ENCODE results near the gene SMIM41.
A peak's percentile ranks its signal among the peaks of the same experiment; 100 is the strongest.
"Not testable (repeated sequence)": the region's sequence is repeated elsewhere in the genome, so short reads cannot be mapped to it uniquely, and the experiment has no call there.

The SMIM41 gene

DNA sequence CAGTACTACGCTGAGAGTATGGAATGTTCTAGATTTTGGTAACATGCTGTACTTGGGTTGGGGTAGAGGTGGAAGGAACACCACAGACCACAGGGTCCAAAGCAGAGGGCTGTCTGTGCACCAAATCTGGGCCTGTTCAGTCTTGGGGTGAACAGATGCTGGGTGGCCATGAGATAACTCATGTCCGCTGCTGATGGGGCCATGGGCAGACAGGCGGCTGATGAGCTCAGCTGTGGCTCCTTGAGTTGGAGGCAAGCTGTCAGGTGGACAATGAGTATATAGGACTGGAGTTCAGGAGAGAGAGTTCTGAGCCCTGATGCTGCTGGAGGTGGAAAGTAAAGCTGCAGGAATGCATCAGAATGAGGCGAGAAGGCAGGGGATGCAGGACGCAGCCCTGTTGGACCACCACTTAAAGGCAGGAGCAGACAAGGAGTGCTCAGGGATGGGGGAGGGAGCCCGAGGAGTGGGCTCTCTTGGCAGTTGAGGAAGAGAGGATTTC, 6.2 kb downstream of the SMIM41 start:
- no peak for DNase-seq (ENCODE audit: low read depth)

DNA sequence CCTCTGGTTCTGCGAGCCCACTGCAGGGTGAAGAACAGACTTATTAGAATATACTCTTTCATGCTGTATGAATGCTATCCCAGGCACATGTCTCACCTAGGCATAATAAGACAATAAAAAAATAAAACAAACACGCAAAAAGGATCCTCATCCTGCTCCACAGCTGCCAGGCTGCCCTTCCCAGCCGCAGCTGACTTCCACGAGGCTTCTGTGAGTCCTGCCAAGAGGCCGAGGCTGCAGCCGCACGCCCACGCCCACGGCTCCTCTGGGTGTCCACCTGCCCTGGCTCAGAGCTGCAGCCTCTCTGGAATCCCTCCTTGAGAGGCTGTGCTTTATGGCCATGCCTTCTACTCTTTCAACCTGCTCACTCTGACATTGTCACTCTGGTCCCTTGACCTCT, 6.9 kb downstream of the SMIM41 start:
- DNase-seq (ENCODE audit: low read depth): no peak

DNA sequence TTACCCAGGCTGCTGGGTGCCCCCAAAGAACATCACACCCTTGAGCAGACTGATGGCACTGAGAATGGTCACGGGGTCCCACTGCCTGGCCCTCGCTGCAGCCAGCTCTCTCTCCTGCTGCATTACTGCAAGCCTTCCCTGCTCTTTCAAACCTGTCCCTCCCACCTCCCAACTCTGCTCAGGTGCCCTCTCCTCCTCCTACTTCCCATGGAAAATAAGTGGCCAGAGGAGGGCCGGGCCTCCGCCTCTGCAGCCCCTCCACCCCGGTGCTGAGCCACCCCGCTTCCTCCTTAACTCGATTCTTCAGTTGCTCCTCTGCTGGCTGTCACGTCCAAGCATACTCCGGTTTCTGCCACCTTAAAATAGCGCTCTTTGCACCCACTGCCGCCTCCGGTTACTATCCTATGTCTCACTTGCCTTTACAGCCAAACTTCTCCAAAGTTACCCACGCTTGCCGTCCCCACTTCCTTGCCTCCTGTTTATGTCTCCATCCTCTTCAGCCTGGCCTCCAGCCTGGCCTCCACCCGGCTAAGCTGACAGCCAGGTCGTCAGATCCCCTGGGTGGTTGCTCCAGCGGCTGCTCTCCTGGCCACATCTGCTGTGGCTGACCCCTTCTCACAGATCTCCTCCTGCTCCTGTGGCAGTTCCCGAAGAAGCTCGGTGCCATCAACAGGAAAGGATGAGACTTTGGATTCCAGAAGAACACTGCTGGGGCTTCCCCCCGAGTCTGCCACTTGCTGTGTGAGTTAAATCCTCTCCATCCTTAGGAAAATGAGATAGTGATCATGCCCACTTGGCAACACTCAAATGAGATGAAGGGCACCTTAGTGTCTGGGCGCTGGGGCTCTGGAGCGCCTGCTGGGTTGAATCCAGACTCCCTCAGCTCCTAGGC, 7.7 kb downstream of the SMIM41 start:
- DNase-seq (ENCODE audit: low read depth): no peak

DNA sequence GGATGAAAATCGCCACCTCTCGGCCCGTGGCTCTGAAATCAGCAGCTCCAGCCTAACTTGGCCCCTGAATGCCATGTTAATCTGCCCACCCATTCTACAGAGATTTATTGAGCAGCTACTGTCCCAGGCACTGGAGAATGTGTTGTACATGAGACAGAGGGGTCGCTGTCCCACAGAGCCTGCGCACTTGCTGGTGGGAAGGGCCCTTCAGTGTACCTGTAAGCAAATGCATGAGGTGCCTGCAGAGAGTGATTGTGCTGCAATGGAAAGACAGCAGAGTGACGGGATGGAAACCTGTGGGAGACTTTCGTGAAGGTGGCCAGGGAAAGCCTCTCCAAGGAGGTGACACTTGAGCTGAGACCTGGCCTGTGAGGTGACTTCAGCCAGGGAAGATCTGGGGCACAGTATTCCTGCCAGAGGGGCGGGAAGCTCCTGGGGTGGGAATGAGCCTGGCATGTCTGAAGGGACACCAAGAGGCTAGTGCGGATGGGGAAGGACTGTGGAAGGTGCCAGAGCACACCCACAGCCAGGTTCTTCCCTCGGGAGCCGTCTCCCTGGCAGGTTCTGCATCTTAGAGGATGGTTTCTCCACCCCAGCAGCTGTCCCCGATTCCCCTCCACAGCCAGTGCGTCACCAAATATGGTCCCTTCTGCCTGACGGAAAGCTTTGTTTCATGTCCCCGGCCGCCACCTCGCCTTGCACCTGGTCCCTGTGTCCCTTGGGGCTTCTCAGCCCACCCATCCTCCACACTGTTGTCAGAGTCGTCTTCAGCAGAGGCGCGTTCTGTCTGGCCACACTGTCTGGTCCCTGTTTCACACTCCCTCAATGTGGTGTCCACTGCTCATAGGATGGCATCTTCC, 8.7 kb downstream of the SMIM41 start:
- no peak for DNase-seq (ENCODE audit: low read depth)

DNA sequence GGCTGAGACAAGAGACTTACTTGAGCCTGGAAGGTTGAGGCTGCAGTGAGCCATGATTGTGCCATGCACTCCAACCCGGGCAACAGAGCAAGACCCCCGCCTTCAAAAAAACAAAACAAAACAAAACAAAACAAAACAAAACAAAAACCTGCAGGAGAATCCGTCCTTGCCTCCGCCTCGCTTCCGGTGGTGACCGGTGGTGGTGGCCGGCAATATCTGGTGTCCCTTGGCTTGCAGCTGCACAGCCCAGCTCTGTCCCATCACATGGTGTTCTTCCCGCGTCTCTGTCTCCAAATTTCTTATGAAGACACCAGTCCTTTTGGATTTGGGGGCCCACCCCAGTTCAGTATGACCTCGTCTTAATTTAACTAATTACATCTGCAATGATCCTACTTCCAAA, 10.0 kb downstream of the SMIM41 start:
- no peak for DNase-seq (ENCODE audit: low read depth)

DNA sequence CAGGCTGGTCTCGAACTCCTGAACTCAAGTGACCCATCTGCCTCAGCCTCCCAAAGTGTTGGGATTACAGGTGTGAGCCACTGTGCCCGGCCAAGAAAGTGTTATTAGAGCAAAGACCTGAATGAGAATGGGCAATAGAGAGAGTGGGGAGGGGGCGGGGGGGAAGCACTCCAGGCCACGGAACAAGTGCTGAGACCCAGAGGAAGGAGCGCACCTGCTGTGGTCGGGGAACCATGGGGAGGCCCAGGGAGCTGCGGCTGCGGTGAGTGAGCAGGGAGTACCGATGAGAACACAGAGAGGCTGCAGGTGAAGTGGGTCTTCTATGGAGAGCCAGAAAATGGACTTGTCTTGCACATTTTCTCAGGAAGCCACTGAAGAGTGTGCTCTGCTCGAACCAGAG, 10.8 kb downstream of the SMIM41 start:
- DNase-seq (ENCODE audit: low read depth): no peak

DNA sequence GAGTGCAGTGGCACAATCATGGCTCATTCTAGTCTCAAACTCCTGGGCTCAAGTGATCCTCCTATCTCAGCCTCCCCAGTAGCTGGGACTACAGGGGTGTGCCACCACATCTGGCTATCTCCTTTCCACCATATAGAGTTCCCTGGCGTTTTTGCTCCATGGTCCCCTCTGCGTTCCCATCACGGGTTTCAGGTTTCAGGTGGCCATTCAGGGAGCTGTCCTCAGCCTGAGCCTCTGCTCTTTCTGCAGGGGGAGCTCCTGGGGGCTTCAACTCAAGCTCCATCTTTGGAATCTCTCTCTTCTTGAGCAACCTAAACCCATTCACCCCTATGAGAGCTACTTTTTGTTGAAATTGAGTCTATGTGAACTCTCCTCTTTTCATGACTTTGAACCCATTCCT, 11.6 kb downstream of the SMIM41 start:
- DNase-seq (ENCODE audit: low read depth): no peak

DNA sequence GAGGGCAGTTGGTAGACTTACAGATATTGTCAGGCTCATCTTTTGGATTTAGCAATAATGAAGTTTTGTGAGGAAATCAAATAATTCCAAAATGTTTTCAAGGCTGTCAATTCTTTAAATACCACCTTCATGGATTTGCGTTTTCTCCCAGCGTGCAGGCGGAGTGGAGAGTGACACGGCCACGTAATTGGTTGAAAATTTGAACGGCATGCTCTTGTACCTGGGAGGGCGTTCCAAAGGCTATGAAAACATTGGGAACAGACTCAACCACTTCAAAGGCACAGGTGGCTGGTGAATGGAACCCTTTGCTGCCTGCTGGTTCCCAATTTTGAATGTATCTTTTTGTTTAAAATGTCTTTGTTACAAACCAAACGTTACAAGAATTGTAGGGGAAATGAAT, 12.4 kb downstream of the SMIM41 start:
- DNase-seq (ENCODE audit: low read depth): no peak

DNA sequence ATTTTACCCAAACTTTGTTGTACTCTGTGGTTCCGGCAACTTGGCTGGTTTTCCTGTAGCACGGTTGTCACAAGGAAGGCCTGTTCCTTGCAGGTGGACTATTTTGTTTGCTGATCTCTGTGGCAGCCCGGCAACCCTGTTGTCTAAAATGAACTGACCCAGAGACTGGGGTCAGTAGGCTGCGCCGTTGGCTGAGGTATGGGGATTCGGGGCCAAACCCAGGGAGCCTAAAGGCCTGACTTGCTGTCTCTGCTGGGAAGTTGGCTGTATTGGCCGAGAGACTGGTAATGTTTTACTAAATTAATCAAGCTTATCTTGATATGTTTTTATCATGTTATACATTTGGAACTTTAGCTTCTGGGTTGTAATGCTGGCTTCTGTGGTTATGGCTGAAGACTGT, 13.8 kb downstream of the SMIM41 start:
- no peak for DNase-seq (ENCODE audit: low read depth)

DNA sequence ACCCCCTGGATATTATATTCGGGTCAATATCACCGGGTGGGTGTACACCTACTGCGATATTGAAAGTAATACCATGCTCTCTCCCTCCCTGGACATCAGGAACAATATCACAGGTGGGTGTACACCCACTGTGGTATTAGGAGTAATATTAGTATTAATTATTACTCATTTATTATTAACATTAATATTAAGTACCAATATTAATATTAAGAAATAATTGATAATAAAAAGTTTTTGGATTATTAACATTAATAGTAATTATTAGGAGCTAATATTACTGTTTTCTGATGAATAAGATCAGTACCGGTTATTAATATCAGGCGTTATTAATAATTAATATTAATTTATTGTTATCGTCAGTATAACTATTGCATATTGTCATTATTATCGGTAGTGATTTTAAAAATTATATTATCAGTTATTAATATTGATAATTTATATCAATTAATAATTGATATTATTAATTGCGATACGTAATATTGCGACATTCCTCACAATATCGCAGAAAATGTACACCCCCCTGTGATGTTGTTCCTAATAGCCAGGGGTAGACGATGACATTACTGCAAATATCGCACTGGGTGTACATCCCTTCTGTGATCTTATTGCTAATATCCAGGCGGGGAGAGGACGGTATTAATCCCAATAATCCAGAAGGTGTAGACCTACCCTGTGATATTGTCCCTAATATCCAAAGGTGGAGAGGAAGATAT, 17.0 kb downstream of the SMIM41 start:
- no peak for DNase-seq (ENCODE audit: low read depth)

DNA sequence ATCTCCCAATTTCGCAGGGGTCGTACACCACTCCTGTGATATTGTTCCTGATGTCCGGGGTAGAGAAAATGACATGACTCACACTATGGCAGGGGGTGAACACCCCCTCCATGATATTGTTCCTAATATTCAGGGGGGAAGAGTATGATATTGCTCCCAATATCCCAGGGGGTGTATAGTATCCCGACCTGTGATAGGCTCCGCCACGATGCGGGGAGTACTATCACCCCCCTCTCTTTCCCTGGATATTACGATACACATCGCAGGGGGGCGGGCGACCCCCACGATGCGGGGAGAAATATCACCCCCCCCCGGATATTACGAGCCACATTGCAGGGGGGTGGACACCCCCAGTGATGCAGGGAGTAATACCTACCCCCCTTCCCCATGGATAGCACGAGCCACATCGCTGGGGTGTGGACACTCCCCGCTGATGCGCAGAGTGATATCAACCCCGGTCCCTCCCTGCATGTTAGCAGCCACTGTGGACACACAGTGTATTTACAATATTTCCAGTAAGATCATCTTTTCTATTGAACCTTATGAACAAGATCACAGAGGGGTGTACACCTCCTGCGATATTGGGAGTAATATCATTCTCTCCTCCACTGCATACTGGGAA, 17.7 kb downstream of the SMIM41 start:
- DNase-seq (ENCODE audit: low read depth): no peak

DNA sequence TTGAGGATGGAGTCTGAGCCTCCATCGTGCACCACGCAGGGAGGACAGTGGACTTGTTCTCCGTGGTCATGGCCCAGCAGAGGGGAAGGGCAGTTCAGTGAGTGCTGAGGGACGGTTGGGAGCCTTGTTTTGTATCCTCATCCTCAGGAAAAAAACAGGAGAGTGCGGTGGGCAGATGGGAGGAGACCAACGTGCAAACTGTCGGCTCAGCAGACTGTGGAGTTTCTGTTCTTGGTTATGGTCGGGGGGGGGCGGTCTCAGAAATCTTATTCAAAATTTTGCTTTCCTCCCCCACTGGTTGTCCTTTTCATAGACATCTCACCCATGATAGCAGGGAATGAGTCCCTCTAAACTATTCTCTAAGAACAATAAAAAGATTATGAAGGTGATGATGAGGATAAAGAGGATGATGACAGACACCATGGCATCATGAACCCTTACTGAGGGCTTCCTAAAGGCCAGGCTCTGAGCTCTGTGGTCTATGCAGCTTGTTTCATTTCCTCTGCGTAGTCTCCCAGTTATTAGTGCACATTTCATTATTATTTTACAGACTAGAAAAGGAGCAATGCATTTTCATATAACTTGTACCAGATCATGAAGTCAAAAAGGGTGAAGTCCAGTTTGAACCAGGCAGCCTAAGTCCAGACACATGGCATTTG, 25.1 kb downstream of the SMIM41 start:
- not testable (repeated sequence) for DNase-seq (ENCODE audit: low read depth)

DNA sequence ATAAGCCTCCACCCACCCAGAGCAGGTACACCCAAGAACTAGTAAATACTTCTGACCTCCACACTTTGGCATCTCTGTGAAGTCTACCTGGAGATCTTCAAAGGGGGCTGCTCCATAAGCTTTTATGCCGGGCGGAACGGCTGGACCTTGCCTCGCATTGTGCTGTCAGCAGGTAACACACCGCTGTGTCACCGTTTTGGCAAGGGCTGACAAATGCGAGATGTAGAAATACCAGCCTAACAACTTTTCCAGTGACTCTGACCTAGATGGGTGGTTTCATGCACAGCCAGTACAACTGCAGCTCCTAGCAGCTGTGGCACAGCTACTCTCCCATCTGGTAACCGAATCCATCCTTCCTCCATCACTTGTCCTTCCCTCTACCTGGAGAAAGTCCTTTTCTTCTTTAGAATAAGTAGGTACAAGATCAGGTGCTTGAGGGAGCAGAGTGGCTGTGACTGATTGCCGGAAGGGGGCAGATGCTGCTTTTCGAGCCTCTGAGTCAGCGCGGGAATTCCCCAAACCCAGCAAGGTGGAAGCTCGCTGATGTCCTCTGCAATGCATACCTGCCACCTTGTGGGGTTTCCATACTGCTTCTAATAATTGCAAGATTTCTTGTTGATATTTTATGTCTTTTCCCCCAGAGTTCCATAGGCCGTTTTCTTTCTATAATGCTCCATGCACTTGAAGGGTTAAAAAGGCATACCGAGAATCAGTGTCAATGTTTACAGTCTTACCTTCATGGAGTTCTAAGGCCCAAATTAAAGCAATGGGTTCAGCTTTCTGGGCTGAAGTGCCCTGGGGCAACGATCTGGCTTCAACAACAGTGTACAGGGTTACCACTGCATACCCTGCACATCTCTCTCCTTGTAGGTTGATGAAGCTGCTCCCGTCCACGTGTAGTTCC, 37.0 kb downstream of the SMIM41 start:
- DNase-seq (ENCODE audit: low read depth): peak; percentile 40

DNA sequence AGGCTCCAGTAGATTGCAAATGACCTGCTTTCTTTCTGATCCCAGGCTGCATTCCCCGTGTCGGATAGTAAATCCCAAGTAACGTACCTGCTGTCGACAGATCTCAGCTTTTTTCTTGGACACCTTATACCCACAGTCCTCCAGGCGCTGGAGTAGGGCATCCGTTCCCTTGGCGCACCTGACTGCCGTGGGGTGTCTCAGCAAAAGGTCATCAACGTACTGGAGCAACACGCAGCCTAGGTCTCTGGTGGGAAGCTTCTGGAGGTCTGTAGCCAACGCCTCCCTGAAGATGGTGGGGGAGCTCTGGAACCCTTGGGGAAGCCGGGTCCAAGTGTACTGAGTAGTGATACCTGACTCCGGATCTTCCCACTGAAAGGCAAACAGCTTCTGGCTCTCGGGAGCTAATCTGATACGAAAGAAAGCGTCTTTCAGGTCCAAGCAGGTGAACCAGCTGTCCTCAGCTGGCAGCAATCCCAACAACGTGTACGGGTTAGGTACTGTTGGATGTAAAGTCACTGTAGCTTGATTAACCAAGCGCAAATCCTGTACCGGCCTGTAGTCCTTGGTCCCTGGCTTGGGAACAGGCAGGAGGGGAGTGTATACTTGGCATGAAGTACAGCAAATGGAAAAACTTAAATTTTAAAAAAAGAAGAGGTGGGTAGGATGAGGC, 38.4 kb downstream of the SMIM41 start:
- not testable (repeated sequence) for DNase-seq (ENCODE audit: low read depth)

DNA sequence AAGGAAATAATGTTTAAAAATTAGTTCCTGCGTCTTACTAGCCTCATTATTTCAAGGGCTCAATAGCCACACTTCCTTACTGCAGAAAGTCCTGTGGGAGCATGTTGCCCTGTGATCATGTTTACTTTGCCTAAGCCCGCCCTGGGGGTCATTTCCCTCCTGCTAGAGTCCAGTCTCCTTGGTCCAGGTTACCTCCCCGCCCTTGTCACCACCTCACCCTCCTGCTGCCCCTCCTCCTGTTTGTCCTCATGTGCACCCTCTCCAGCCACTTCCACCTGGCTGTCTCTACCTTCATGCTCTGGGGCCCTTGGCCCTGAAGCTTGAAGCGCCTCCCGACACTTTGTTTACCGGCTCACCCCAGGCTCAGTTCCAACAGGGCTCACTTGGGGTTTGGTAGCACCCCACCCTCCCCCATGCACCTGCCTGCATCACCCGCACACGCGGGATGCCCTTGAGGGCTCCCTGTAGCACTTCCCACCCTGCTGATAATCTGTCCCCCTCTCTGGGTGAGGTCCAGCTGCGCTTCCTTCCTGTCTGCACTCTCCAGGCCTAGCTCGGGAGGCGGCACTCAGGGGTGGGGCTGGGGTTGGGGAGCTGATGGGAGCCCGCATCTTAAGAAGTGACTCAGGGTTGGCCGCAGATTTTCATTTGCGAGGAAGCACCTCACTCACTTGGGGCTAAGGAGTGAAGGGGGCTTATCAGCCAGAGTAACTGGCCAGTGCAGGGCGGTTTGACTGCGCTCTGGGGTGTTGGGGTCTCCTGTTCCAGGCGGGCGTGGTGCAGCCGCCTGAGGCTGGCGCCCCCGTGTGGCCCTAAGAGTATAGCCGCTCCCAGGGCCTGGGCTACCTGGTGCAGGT, 40.1 kb downstream of the SMIM41 start:
- DNase-seq (ENCODE audit: low read depth): peak; percentile 16

DNA sequence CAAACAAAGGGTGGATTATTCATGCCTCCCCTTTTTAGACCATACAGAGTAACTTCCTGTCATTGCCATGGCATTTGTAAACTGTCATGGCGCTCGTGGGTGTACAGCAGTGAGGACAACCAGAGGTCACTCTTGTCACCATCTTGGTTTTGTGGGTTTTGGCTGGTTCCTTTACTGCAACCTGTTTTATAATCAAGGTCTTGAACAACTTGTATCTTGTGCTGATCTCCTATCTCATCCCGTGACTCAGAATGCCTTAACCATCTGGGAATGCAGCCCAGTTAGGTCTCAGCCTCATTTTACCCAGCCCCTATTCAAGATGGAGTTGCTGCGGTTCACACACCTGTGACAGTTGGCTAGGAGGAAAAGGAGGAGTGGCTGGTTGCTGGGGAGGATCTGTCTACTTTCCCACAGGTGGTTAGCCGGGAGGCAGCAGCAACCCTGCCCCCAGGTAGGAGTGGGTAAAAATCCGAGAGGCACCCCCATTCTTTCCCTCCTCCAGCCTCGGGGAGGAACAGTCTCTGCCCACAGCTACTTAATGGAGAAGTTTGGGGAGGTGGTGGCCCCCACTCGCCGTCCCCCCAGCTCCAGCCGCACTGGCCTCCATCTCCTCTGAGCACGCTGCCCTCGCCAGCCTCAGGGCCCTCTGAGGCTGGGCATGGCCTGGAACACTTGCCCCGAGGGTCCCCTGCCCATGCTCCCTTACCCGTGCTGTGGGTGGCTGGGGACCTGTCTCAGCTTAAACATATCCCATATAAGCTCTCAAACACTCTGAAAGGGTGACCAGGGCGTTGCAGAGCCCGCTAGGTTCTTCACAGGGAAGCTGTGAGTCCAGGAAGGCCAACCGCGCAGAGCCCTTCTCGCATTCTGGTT, 41.7 kb downstream of the SMIM41 start:
- DNase-seq (ENCODE audit: low read depth): no peak

DNA sequence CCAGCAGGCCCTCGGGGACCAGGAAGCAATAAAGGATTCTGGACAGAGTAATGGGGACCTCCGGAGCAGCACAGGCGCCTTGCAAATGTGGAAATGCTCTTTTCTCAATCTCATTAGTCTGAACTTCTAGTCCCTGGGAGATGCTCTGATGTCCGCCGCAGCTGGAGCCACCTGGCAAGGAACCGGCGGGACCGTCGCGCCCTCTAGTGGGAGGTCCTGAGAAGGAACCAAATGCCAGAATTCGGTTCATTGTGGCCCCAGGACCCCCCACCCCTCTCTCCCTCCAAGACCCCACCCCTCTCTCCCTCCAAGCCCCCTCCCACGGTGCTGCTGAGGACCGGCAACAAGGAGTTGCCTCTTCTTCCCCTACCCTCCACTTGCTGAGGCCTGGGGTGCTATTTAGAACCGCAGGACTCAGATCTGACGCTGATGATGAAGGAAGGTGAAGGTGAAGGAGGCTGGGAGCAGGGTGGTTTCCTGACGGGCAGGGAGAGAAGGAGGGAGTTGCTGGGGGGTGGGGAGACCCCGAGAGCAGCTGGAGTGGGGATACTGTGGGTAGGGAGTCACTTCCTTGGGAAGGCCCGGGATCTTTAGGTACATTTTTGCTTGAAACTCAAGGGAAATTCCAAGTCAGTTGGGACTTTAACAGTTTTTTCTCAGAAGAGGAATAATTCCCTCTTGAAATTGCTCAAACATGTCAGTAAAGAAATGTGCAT, 42.5 kb downstream of the SMIM41 start:
- DNase-seq (ENCODE audit: low read depth): peak; percentile 59

All from activated T-cell treated with anti-CD3 and anti-CD28 coated beads for 1 hour (primary cell).